HEK293 (cell line): ENCODE data around the gene CABP7.

Source experiments
- CTCF ChIA-PET: fragments of 350-600 bp; formaldehyde crosslinking; extraction: SDS; loops from one replicate; lab custom pipeline; 2021; ENCODE audit warnings: antibody characterized with exemption; lab: Yijun Ruan, JAX
- POLR2A ChIA-PET: fragments of 300-600 bp; formaldehyde crosslinking; extraction: SDS; loops from one replicate; lab custom pipeline; 2020; ENCODE audit warnings: antibody characterized with exemption, inconsistent platforms; lab: Yijun Ruan, JAX
- H3K27ac ChIP-seq: fragments of 200-500 bp; sonication (Bioruptor generic); 2 replicates; pipeline ENCODE4 v1.5.1; 2014; ENCODE audit warnings: low read depth, low read length, control low read depth, inconsistent platforms; ENCODE audit errors: extremely low read depth
- H3K36me3 ChIP-seq, 2 experiments: fragments of 200-500 bp in 1 of 2; sonication (Bioruptor generic) in 1 of 2; 1 replicate in 1 of 2; 2 replicates in 1 of 2; pipeline ENCODE4 v1.5.1; 2014 to 2017; ENCODE audit warnings: inconsistent platforms in 2 of 2, low read length in 2 of 2; ENCODE audit not compliant: control insufficient read depth in 2 of 2, insufficient read depth in 1 of 2
- H3K4me1 ChIP-seq: fragments of 200-500 bp; sonication (Bioruptor generic); 2 replicates; pipeline ENCODE4 v1.5.1; 2014; ENCODE audit warnings: mild to moderate bottlenecking, low read length, inconsistent platforms; ENCODE audit not compliant: control insufficient read depth, insufficient read depth
- H3K4me3 ChIP-seq: 2 replicates; pipeline ENCODE4 v1.5.1; 2011; ENCODE audit warnings: low read depth, mild to moderate bottlenecking, control low read depth, low read length, moderate library complexity
- H3K9me3 ChIP-seq: fragments of 200-500 bp; sonication (Bioruptor generic); 2 replicates; pipeline ENCODE4 v1.5.1; 2014; ENCODE audit warnings: low read depth, low read length, inconsistent platforms; ENCODE audit not compliant: control insufficient read depth, insufficient read depth
- PRDM1 ChIP-seq: fragments of 450-650 bp; formaldehyde crosslinking; IDR thresholded peaks from 2 replicates; pipeline ENCODE4; 2016; ENCODE audit warnings: missing biosample characterization, missing genetic modification characterization
- SCRT1 ChIP-seq: fragments of 450-650 bp; formaldehyde crosslinking; IDR thresholded peaks from 2 replicates; pipeline ENCODE4 v1.5.1; 2016; ENCODE audit warnings: missing biosample characterization, missing genetic modification characterization, borderline replicate concordance
- SP2 ChIP-seq: fragments of 450-650 bp; formaldehyde crosslinking; IDR thresholded peaks from 2 replicates; pipeline ENCODE4 v1.5.1; 2016; ENCODE audit warnings: missing biosample characterization, missing genetic modification characterization
- TCF7L2 ChIP-seq: IDR thresholded peaks from 2 replicates; pipeline ENCODE4 v1.6.1; 2011; ENCODE audit warnings: low read depth, mild to moderate bottlenecking, inconsistent platforms, low read length, moderate library complexity, borderline replicate concordance
- YY2 ChIP-seq: fragments of 450-650 bp; formaldehyde crosslinking; IDR thresholded peaks from 2 replicates; pipeline ENCODE4 v1.5.1; 2016; ENCODE audit warnings: missing biosample characterization, missing genetic modification characterization
- ZBTB17 ChIP-seq: fragments of 450-650 bp; formaldehyde crosslinking; IDR thresholded peaks from 2 replicates; pipeline ENCODE4 v1.5.1; 2016; ENCODE audit warnings: missing biosample characterization, missing genetic modification characterization
- ZBTB8A ChIP-seq: fragments of 450-650 bp; formaldehyde crosslinking; IDR thresholded peaks from 2 replicates; pipeline ENCODE4 v1.5.1; 2016; ENCODE audit warnings: missing biosample characterization, missing genetic modification characterization
- ZNF112 ChIP-seq: fragments of 450-650 bp; formaldehyde crosslinking; IDR thresholded peaks from 2 replicates; pipeline ENCODE4 v1.5.0; 2017; ENCODE audit warnings: missing biosample characterization, missing genetic modification characterization
- ZNF146 ChIP-seq: fragments of 450-650 bp; formaldehyde crosslinking; IDR thresholded peaks from 2 replicates; pipeline ENCODE4 v1.5.1; 2016; ENCODE audit warnings: missing biosample characterization, missing genetic modification characterization
- ZNF214 ChIP-seq: fragments of 450-650 bp; formaldehyde crosslinking; IDR thresholded peaks from 2 replicates; pipeline ENCODE4 v1.5.1; 2017; ENCODE audit warnings: missing biosample characterization, mild to moderate bottlenecking, missing genetic modification characterization, borderline replicate concordance
- ZNF600 ChIP-seq: fragments of 450-650 bp; formaldehyde crosslinking; IDR thresholded peaks from 2 replicates; pipeline ENCODE4 v1.5.1; 2016; ENCODE audit warnings: missing biosample characterization, missing genetic modification characterization
- ZNF707 ChIP-seq: fragments of 450-650 bp; formaldehyde crosslinking; IDR thresholded peaks from 2 replicates; pipeline ENCODE4 v1.5.1; 2016; ENCODE audit warnings: missing biosample characterization, missing genetic modification characterization
- ZNF830 ChIP-seq: fragments of 450-650 bp; IDR thresholded peaks from 2 replicates; pipeline ENCODE4 v1.5.0; 2018; ENCODE audit warnings: missing biosample characterization, missing genetic modification characterization, low read depth, mild to moderate bottlenecking, moderate library complexity
- ZSCAN23 ChIP-seq: fragments of 450-650 bp; formaldehyde crosslinking; IDR thresholded peaks from 2 replicates; pipeline ENCODE4 v1.5.1; 2016; ENCODE audit warnings: missing biosample characterization, missing genetic modification characterization
- TF ChIP-seq, protein P1 (sequence below): fragments of 450-650 bp; formaldehyde crosslinking; IDR thresholded peaks from 2 replicates; pipeline ENCODE4 v1.5.1; 2017; ENCODE audit warnings: missing biosample characterization, missing genetic modification characterization
- TF ChIP-seq, protein P2 (sequence below): sonication (generic); formaldehyde crosslinking; IDR thresholded peaks from 2 replicates; pipeline ENCODE4 v1.8.1; 2022; ENCODE audit warnings: mild to moderate bottlenecking, moderate library complexity, missing genetic modification reagents
- TF ChIP-seq, protein P3 (sequence below): fragments of 450-650 bp; formaldehyde crosslinking; IDR thresholded peaks from 2 replicates; pipeline ENCODE4 v1.5.1; 2016; ENCODE audit warnings: missing biosample characterization, missing genetic modification characterization
- TF ChIP-seq, protein P4 (sequence below): fragments of 450-650 bp; IDR thresholded peaks from 2 replicates; pipeline ENCODE4 v1.5.1; 2018; ENCODE audit warnings: missing biosample characterization, mild to moderate bottlenecking, missing genetic modification characterization

The CABP7 gene

DNA sequence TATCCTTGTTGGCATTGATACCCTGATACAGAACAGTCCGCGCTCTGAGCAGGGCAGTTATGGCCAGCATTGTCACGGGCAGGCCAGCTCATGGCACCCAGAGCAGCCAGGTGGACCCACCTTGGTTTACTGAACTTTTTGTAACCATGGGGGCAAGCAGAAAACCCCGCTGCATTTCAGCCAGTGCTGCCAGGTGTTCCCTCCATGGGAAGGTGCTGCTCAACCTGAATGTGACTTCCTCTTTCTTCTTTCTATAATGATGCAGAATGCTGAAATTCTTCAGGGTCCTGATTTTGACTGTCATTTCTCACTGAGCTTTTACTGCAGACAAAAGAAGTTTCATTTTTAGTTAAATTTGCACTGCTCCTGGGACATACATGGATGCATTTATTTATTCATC, 35.6 kb upstream of the CABP7 start:
- Histone ChIP-seq H3K9me3 (no peaks in the 10 kb centered on the region), H3K36me3 (peaks cover 18 to 83% of the 10 kb centered on the region in 2 experiments; a peak in 2 of 3 replicates), H3K27ac (no peak overlapping the region), H3K4me1 (peaks cover 2% of the 10 kb centered on the region; the same call in 1 of the 2 replicates), H3K4me3 (no peak overlapping the region)
- ChIA-PET CTCF (interaction anchor here (0.6 to 0.9 kb wide), 4 partner anchors 321 to 581 kb away, joined by 3 to 5 read pairs (median 3); no protein-coding TSS in a partner anchor), POLR2A (no interaction called here)
- TF ChIP-seq ZNF146 (tag by site-specific recombination) (no peak), YY2 (tag by site-specific recombination) (no peak), ZNF830 (tag by site-specific recombination) (no peak), ZSCAN23 (tag by site-specific recombination) (no peak), ZNF707 (no peak), SCRT1 (tag by site-specific recombination) (no peak), TCF7L2 (no peak)
- TF ChIP-seq, protein P1, sequence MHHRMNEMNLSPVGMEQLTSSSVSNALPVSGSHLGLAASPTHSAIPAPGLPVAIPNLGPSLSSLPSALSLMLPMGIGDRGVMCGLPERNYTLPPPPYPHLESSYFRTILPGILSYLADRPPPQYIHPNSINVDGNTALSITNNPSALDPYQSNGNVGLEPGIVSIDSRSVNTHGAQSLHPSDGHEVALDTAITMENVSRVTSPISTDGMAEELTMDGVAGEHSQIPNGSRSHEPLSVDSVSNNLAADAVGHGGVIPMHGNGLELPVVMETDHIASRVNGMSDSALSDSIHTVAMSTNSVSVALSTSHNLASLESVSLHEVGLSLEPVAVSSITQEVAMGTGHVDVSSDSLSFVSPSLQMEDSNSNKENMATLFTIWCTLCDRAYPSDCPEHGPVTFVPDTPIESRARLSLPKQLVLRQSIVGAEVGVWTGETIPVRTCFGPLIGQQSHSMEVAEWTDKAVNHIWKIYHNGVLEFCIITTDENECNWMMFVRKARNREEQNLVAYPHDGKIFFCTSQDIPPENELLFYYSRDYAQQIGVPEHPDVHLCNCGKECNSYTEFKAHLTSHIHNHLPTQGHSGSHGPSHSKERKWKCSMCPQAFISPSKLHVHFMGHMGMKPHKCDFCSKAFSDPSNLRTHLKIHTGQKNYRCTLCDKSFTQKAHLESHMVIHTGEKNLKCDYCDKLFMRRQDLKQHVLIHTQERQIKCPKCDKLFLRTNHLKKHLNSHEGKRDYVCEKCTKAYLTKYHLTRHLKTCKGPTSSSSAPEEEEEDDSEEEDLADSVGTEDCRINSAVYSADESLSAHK (tag by site-specific recombination), result no peak
- TF ChIP-seq, protein P2, sequence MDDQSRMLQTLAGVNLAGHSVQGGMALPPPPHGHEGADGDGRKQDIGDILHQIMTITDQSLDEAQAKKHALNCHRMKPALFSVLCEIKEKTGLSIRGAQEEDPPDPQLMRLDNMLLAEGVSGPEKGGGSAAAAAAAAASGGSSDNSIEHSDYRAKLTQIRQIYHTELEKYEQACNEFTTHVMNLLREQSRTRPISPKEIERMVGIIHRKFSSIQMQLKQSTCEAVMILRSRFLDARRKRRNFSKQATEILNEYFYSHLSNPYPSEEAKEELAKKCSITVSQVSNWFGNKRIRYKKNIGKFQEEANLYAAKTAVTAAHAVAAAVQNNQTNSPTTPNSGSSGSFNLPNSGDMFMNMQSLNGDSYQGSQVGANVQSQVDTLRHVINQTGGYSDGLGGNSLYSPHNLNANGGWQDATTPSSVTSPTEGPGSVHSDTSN (CRISPR knock-in tag), result no peak
- TF ChIP-seq, protein P3, sequence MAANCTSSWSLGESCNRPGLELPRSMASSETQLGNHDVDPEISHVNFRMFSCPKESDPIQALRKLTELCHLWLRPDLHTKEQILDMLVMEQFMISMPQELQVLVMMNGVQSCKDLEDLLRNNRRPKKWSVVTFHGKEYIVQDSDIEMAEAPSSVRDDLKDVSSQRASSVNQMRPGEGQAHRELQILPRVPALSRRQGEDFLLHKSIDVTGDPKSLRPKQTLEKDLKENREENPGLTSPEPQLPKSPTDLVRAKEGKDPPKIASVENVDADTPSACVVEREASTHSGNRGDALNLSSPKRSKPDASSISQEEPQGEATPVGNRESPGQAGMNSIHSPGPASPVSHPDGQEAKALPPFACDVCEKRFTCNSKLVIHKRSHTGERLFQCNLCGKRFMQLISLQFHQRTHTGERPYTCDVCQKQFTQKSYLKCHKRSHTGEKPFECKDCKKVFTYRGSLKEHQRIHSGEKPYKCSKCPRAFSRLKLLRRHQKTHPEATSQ (tag by site-specific recombination), result no peak

DNA sequence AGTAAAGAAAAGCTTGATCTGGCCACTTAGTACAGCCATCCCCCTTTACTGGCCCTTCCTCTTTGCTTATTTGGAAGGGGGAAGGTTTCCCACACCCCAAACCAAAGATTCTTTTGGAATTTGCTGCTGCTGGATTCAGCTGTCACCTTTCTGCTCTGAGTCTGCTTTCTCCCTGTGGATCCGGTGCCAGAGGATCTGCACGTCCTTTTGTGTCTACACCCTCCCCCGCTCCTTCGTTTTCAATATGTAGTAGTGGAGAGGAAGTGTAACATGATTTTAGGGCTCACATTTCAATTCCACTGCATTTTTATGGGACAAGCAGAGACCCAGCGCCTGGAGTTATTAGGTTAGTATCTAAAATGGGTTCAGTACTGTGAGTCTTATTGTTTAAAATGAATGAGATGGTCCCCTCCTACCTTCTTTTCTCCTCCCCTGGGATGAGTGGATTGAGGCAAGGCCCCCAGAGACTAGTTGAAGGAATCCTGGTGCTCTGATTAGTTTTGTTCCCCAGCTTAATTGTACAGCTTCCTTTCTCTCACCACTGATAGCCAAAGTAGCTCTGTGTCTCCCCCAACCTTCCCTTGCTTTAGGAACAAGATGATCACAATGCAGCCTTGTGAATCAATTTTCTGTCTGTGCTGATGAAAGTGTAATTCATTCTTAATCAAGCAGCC, 30.5 kb upstream of the CABP7 start:
- CTCF ChIA-PET, result interaction anchor here (0.5 to 4.0 kb wide), 39 partner anchors 10 to 598 kb away, joined by 3 to 43 read pairs (median 4); no protein-coding TSS in a partner anchor
- no peak for TF ChIP-seq SP2
- peak; percentile 32; the same call in 1 of the 2 replicates for TF ChIP-seq PRDM1 (tag by site-specific recombination)
- TF ChIP-seq ZNF214 (tag by site-specific recombination), result no peak
- TF ChIP-seq ZBTB8A (tag by site-specific recombination), result no peak
- TF ChIP-seq ZNF600 (tag by site-specific recombination), result no peak
- no peak for TF ChIP-seq ZSCAN23 (tag by site-specific recombination)
- TF ChIP-seq, protein P4, sequence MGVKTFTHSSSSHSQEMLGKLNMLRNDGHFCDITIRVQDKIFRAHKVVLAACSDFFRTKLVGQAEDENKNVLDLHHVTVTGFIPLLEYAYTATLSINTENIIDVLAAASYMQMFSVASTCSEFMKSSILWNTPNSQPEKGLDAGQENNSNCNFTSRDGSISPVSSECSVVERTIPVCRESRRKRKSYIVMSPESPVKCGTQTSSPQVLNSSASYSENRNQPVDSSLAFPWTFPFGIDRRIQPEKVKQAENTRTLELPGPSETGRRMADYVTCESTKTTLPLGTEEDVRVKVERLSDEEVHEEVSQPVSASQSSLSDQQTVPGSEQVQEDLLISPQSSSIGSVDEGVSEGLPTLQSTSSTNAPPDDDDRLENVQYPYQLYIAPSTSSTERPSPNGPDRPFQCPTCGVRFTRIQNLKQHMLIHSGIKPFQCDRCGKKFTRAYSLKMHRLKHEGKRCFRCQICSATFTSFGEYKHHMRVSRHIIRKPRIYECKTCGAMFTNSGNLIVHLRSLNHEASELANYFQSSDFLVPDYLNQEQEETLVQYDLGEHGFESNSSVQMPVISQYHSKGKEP, result peak; percentile 25; the same call in 1 of the 2 replicates
- TF ChIP-seq ZNF112, result no peak
- TF ChIP-seq ZBTB17, result 0 out of 2 replicates have a peak, but pooled peaks have one; percentile 13
- TF ChIP-seq, all 188 proteins: peak for 3
- H3K4me3 ChIP-seq, result no peak overlapping the region
- H3K36me3 ChIP-seq, result peaks cover 6 to 73% of the 10 kb centered on the region in 2 experiments; a peak in 2 of 3 replicates
- no peaks in the 10 kb centered on the region for H3K9me3 ChIP-seq
- H3K27ac ChIP-seq, result no peak overlapping the region
- POLR2A ChIA-PET, result interaction anchor here (0.6 to 1.7 kb wide), 2 partner anchors 13 to 544 kb away, joined by 3 to 7 read pairs; no protein-coding TSS in a partner anchor
- H3K4me1 ChIP-seq, result peaks cover 4% of the 10 kb centered on the region; the same call in 1 of the 2 replicates
